ENCODE measurements around the gene PDE6B. TPM values are rescaled to one million over a fixed set of nuclear protein-coding genes. Genes with fewer than 3 reads are reported as not detected.
"Not testable (repeated sequence)": the region's sequence is repeated elsewhere in the genome, so short reads cannot be mapped to it uniquely, and the experiment has no call there.

The PDE6B gene
- polyA plus RNA-seq, 1 donor, result 27.1 TPM

GRCh38 chr4:632196-632790, 6.9 kb downstream of the PDE6B start:
- Histone ChIP-seq H3K27ac (ENCODE audit: low read length) (no peak overlapping the region), H3K4me1 (ENCODE audit: control insufficient read depth, insufficient read depth, low read length) (no peaks in the 10 kb centered on the region), H3K27me3 (ENCODE audit: control insufficient read depth, insufficient read depth, low read length) (no peaks in the 10 kb centered on the region), H3K4me3 (ENCODE audit: low read length) (no peak overlapping the region), H3K9me3 (ENCODE audit: control insufficient read depth, low read depth, low read length) (no peaks in the 10 kb centered on the region), H3K36me3 (ENCODE audit: control insufficient read depth, insufficient read depth, low read length) (no peaks in the 10 kb centered on the region)
- WGBS (ENCODE audit: insufficient coverage, low lambda C conversion rate), result no CpG with 5 or more reads among the region's 16 CpGs
- no peak for DNase-seq

- DNase-seq, result no peak
- Histone ChIP-seq H3K27me3 (ENCODE audit: control insufficient read depth, insufficient read depth, low read length) (peaks cover 3% of the 10 kb centered on the region), H3K36me3 (ENCODE audit: control insufficient read depth, insufficient read depth, low read length) (no peaks in the 10 kb centered on the region), H3K4me1 (ENCODE audit: control insufficient read depth, insufficient read depth, low read length) (no peaks in the 10 kb centered on the region), H3K9me3 (ENCODE audit: control insufficient read depth, low read depth, low read length) (no peaks in the 10 kb centered on the region), H3K4me3 (ENCODE audit: low read length) (no peak overlapping the region), H3K27ac (ENCODE audit: low read length) (no peak overlapping the region)
- no CpG with 5 or more reads among the region's 6 CpGs for WGBS (ENCODE audit: insufficient coverage, low lambda C conversion rate)
Measured at GRCh38 chr4:632926-633325, 7.6 kb downstream of the PDE6B start.

GRCh38 chr4:633406-633805, 8.0 kb downstream of the PDE6B start:
- no peaks in the 10 kb centered on the region for H3K36me3 ChIP-seq (ENCODE audit: control insufficient read depth, insufficient read depth, low read length)
- H3K27me3 ChIP-seq (ENCODE audit: control insufficient read depth, insufficient read depth, low read length), result peaks cover 3% of the 10 kb centered on the region
- no peaks in the 10 kb centered on the region for H3K9me3 ChIP-seq (ENCODE audit: control insufficient read depth, low read depth, low read length)
- no peak overlapping the region for H3K27ac ChIP-seq (ENCODE audit: low read length)
- WGBS (ENCODE audit: insufficient coverage, low lambda C conversion rate), result no CpG with 5 or more reads among the region's 9 CpGs
- H3K4me3 ChIP-seq (ENCODE audit: low read length), result no peak overlapping the region
- no peaks in the 10 kb centered on the region for H3K4me1 ChIP-seq (ENCODE audit: control insufficient read depth, insufficient read depth, low read length)
- DNase-seq, result no peak

- no peaks in the 10 kb centered on the region for H3K36me3 ChIP-seq (ENCODE audit: control insufficient read depth, insufficient read depth, low read length)
- no peaks in the 10 kb centered on the region for H3K4me1 ChIP-seq (ENCODE audit: control insufficient read depth, insufficient read depth, low read length)
- H3K4me3 ChIP-seq (ENCODE audit: low read length), result no peak overlapping the region
- WGBS (ENCODE audit: insufficient coverage, low lambda C conversion rate), result no CpG with 5 or more reads among the region's 15 CpGs
- H3K9me3 ChIP-seq (ENCODE audit: control insufficient read depth, low read depth, low read length), result no peaks in the 10 kb centered on the region
- H3K27me3 ChIP-seq (ENCODE audit: control insufficient read depth, insufficient read depth, low read length), result peaks cover 3% of the 10 kb centered on the region
- DNase-seq, result no peak
- H3K27ac ChIP-seq (ENCODE audit: low read length), result no peak overlapping the region
Measured at GRCh38 chr4:633976-634598, 8.7 kb downstream of the PDE6B start.

- no peak overlapping the region for H3K4me3 ChIP-seq (ENCODE audit: low read length)
- H3K27ac ChIP-seq (ENCODE audit: low read length), result no peak overlapping the region
- H3K36me3 ChIP-seq (ENCODE audit: control insufficient read depth, insufficient read depth, low read length), result no peaks in the 10 kb centered on the region
- peaks cover 3% of the 10 kb centered on the region for H3K27me3 ChIP-seq (ENCODE audit: control insufficient read depth, insufficient read depth, low read length)
- no peaks in the 10 kb centered on the region for H3K4me1 ChIP-seq (ENCODE audit: control insufficient read depth, insufficient read depth, low read length)
- no CpG with 5 or more reads among the region's 23 CpGs for WGBS (ENCODE audit: insufficient coverage, low lambda C conversion rate)
- H3K9me3 ChIP-seq (ENCODE audit: control insufficient read depth, low read depth, low read length), result no peaks in the 10 kb centered on the region
- no peak for DNase-seq
Measured at GRCh38 chr4:634599-634985, 9.2 kb downstream of the PDE6B start.

GRCh38 chr4:635066-635835, 9.9 kb downstream of the PDE6B start:
- H3K36me3 ChIP-seq (ENCODE audit: control insufficient read depth, insufficient read depth, low read length); H3K27ac ChIP-seq (ENCODE audit: low read length); H3K9me3 ChIP-seq (ENCODE audit: control insufficient read depth, low read depth, low read length); DNase-seq; H3K4me3 ChIP-seq (ENCODE audit: low read length); H3K4me1 ChIP-seq (ENCODE audit: control insufficient read depth, insufficient read depth, low read length); H3K27me3 ChIP-seq (ENCODE audit: control insufficient read depth, insufficient read depth, low read length): not testable (repeated sequence)
- no CpG with 5 or more reads among the region's 46 CpGs for WGBS (ENCODE audit: insufficient coverage, low lambda C conversion rate)

GRCh38 chr4:635851-636627, 10.7 kb downstream of the PDE6B start:
- Histone ChIP-seq H3K9me3 (ENCODE audit: control insufficient read depth, low read depth, low read length) (no peaks in the 10 kb centered on the region), H3K4me1 (ENCODE audit: control insufficient read depth, insufficient read depth, low read length) (no peaks in the 10 kb centered on the region), H3K4me3 (ENCODE audit: low read length) (no peak overlapping the region), H3K27ac (ENCODE audit: low read length) (no peak overlapping the region), H3K36me3 (ENCODE audit: control insufficient read depth, insufficient read depth, low read length) (no peaks in the 10 kb centered on the region), H3K27me3 (ENCODE audit: control insufficient read depth, insufficient read depth, low read length) (peaks cover 3% of the 10 kb centered on the region)
- no peak for DNase-seq
- no CpG with 5 or more reads among the region's 22 CpGs for WGBS (ENCODE audit: insufficient coverage, low lambda C conversion rate)

GRCh38 chr4:636628-637159, 11.3 kb downstream of the PDE6B start:
- WGBS (ENCODE audit: insufficient coverage, low lambda C conversion rate), result no CpG with 5 or more reads among the region's 13 CpGs
- no peaks in the 10 kb centered on the region for H3K36me3 ChIP-seq (ENCODE audit: control insufficient read depth, insufficient read depth, low read length)
- no peak for DNase-seq

GRCh38 chr4:637536-638280, 12.3 kb downstream of the PDE6B start:
- H3K27me3 ChIP-seq (ENCODE audit: control insufficient read depth, insufficient read depth, low read length), result peaks cover 3% of the 10 kb centered on the region
- no peaks in the 10 kb centered on the region for H3K9me3 ChIP-seq (ENCODE audit: control insufficient read depth, low read depth, low read length)
- H3K27ac ChIP-seq (ENCODE audit: low read length), result no peak overlapping the region
- no CpG with 5 or more reads among the region's 32 CpGs for WGBS (ENCODE audit: insufficient coverage, low lambda C conversion rate)
- no peaks in the 10 kb centered on the region for H3K36me3 ChIP-seq (ENCODE audit: control insufficient read depth, insufficient read depth, low read length)
- no peak overlapping the region for H3K4me3 ChIP-seq (ENCODE audit: low read length)
- H3K4me1 ChIP-seq (ENCODE audit: control insufficient read depth, insufficient read depth, low read length), result no peaks in the 10 kb centered on the region
- no peak for DNase-seq

More at GRCh38 chr4:636628-637159, 11.3 kb downstream of the PDE6B start:
- H3K27me3 ChIP-seq (ENCODE audit: control insufficient read depth, insufficient read depth, low read length), result peaks cover 3% of the 10 kb centered on the region
- H3K9me3 ChIP-seq (ENCODE audit: control insufficient read depth, low read depth, low read length), result no peaks in the 10 kb centered on the region
- no peak overlapping the region for H3K27ac ChIP-seq (ENCODE audit: low read length)
- no peaks in the 10 kb centered on the region for H3K4me1 ChIP-seq (ENCODE audit: control insufficient read depth, insufficient read depth, low read length)
- no peak overlapping the region for H3K4me3 ChIP-seq (ENCODE audit: low read length)
